C4-2B (cell line): ENCODE results near the gene CDK6.

Experiments used
- CTCF ChIP-seq: fragments of 450-650 bp; conservative IDR thresholded peaks from 2 replicates; pipeline ENCODE4 v1.5.1; 2017; ENCODE audit warnings: mild to moderate bottlenecking
- ZFX ChIP-seq: fragments of 450-650 bp; IDR thresholded peaks from 2 replicates; pipeline ENCODE4 v1.6.1; 2017

DNA sequence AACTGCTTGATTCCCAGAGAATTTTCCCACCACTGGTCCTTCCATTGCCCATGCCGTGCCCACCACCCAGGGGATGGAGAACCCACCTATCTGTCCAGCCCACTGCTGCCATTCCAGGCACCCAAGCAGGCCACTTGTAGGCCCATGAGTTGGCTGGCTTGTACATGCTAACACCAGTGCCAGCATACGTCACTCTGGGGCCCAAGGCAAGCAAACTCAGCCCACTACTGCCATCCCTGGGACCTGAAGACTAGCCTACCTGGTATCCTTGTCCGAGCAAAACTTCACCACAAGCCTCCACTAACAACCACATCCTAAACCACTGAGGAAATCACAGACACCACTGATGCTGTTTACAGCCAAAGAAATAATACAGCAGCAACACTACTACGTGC lies 44.7 kb upstream of the CDK6 start:
- TF ChIP-seq CTCF, result no peak
- no peak for TF ChIP-seq ZFX
